Upper lobe of left lung (tissue), 6 donors: ENCODE data around the gene TXNRD2. TPM values are rescaled to one million over a fixed set of nuclear protein-coding genes. Genes with fewer than 3 reads are reported as not detected.

Experiments used
- ATAC-seq, 2 donors: fragments of 200-7000 bp; cut with Tn5 transposase; one replicate each; pipeline ENCODE4 v1.9.1; 2022; ENCODE audit warnings: mild to moderate bottlenecking in 2 of 2, moderate library complexity in 2 of 2; ENCODE audit not compliant: low FRiP score in 2 of 2
- DNase-seq, 2 donors: peaks; one replicate each; pipeline ENCODE4 v3.0.0-alpha.2; 2019 to 2020
- H3K27ac ChIP-seq, 4 donors: fragments of 200-600 bp; sonication (generic); one replicate each; pipeline ENCODE4 v1.5.1; 2016 to 2019
- H3K27me3 ChIP-seq, 4 donors: fragments of 200-600 bp; sonication (generic); one replicate each; pipeline ENCODE4 v1.5.1; 2017 to 2019
- H3K36me3 ChIP-seq, 4 donors: fragments of 200-600 bp; sonication (generic); one replicate each; pipeline ENCODE4 v1.5.1; 2016 to 2019
- H3K4me1 ChIP-seq, 4 donors: fragments of 200-600 bp; sonication (generic); one replicate each; pipeline ENCODE4 v1.5.1; 2018 to 2019
- H3K4me3 ChIP-seq, 4 donors: fragments of 200-600 bp; sonication (generic); one replicate each; pipeline ENCODE4 v1.5.1; 2017 to 2019; ENCODE audit warnings: mild to moderate bottlenecking in 2 of 4, moderate library complexity in 1 of 4
- H3K9me3 ChIP-seq, 4 donors: fragments of 200-600 bp; sonication (generic); one replicate each; pipeline ENCODE4 v1.5.1; 2018 to 2019
- CTCF ChIP-seq, 6 experiments: fragments of 450-650 bp in 4 of 6; fragments of 200-600 bp in 2 of 6; sonication (generic) in 2 of 6; IDR thresholded peaks; one replicate each; pipeline ENCODE4 v1.5.1; 2016 to 2019; ENCODE audit warnings: antibody characterized with exemption in 6 of 6
- EP300 ChIP-seq, 4 donors: sonication (generic); formaldehyde crosslinking; IDR thresholded peaks; one replicate each; pipeline ENCODE4 v1.5.1; 2017; ENCODE audit warnings: antibody characterized with exemption in 4 of 4, control low read depth in 2 of 4
- POLR2A ChIP-seq, 4 donors: fragments of 450-650 bp; IDR thresholded peaks; one replicate each; pipeline ENCODE4 v1.5.1; 2016 to 2017; ENCODE audit warnings: antibody characterized with exemption in 4 of 4, mild to moderate bottlenecking in 2 of 4
- POLR2AphosphoS5 ChIP-seq, 2 donors: sonication (generic); formaldehyde crosslinking; IDR thresholded peaks; one replicate each; pipeline ENCODE4 v1.5.1; 2017; ENCODE audit warnings: antibody characterized with exemption in 2 of 2
- WGBS, 2 donors: methylation state at CpG; one replicate each; pipeline ENCODE4 v1.1.5; 2017 to 2018; 5-methylcytosine and 5-hydroxymethylcytosine counted together
- total RNA-seq, 6 donors: library from RNA; depleted of rRNA in 4 of 6; stranded (reverse); fragments of >200 nt in 4 of 6; gene quantifications; one replicate each; pipeline versions ENCODE4 v1.1.0 to v1.2.1, GENCODE V29; 2016 to 2021
- donor health status: DM: no; HTN: no; CAD: no; lungs with moderate emphysema.
- donor health status: DM: no; HTN: yes; CAD: no; lungs with severe emphysema.

Gene TXNRD2
- total RNA-seq, 6 donors from 2014 or later, result 29.6 to 78.6 (median 49.3) TPM

DNA sequence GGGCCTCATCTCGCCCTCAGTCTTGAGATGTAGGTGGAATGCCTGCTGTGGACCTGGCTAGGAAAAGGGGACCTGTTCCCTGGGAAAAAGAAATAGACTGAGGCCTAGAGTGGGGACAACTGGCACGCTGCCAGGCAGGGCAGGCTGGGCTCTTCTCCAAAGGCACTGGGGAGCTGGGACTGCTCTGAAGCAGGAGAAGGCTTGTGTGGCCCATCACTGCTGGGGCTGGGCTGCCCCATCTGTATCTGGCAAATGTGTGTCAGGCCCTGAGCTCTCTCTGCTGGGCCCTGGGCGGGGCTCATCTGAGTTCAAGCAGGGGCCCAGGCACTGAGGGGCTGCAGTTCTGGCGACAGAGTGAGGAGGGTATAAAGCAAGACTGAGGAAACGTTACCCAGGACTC is 42.1 kb upstream of the TXNRD2 start:
- no peak overlapping the region for H3K4me3 ChIP-seq
- no peaks in the 10 kb centered on the region for H3K9me3 ChIP-seq
- H3K27ac ChIP-seq, result peak overlapping the region in 2 of 4 donors; percentile 27 to 44
- no peaks in the 10 kb centered on the region for H3K27me3 ChIP-seq
- peak in 1 of 2 donors; percentile 32 for DNase-seq
- 82 to 84% methylated on average over 5 of the region's 5 CpGs for WGBS, 2 donors
- no peak for ATAC-seq
- peaks cover 0 to 29% (median 14%) of the 10 kb centered on the region in 4 donors for H3K36me3 ChIP-seq
- H3K4me1 ChIP-seq, result peaks cover 14 to 49% (median 23%) of the 10 kb centered on the region in 4 donors
- TF ChIP-seq EP300 (IDR thresholded peaks at IDR 0.05) (no peak), POLR2A (IDR thresholded peaks at IDR 0.05) (no peak)

GRCh38 chr22:19982991-19983578 is 41.5 kb upstream of the TXNRD2 start:
- Histone ChIP-seq H3K36me3 (peaks cover 0 to 36% (median 17%) of the 10 kb centered on the region in 4 donors), H3K4me3 (no peak overlapping the region), H3K9me3 (no peaks in the 10 kb centered on the region), H3K27me3 (no peaks in the 10 kb centered on the region), H3K4me1 (peaks cover 14 to 43% (median 19%) of the 10 kb centered on the region in 4 donors), H3K27ac (peak overlapping the region in 1 of 4 donors; percentile 44)
- ATAC-seq (no peak), DNase-seq (peak in 1 of 2 donors; percentile 56)
- 88% methylated on average over 8 of the region's 8 CpGs; no CpG with 5 or more reads in 1 of the 2 donors for WGBS, 2 donors
- TF ChIP-seq POLR2AphosphoS5 (IDR thresholded peaks at IDR 0.05) (no peak), CTCF (IDR thresholded peaks at IDR 0.05) (no peak)

GRCh38 chr22:19981961-19982920 is 40.6 kb upstream of the TXNRD2 start:
- 99% methylated on average over 8 to 16 of the region's 16 CpGs for WGBS, 2 donors
- Histone ChIP-seq H3K27ac (no peak overlapping the region), H3K4me1 (peaks cover 11 to 34% (median 19%) of the 10 kb centered on the region in 4 donors), H3K27me3 (no peaks in the 10 kb centered on the region), H3K4me3 (no peak overlapping the region), H3K9me3 (no peaks in the 10 kb centered on the region), H3K36me3 (peaks cover 0 to 37% (median 18%) of the 10 kb centered on the region in 4 donors)
- DNase-seq, result peak in 1 of 2 donors; percentile 66
- TF ChIP-seq POLR2A (IDR thresholded peaks at IDR 0.05), result no peak
- no peak for TF ChIP-seq CTCF (IDR thresholded peaks at IDR 0.05)
- no peak for TF ChIP-seq POLR2AphosphoS5 (IDR thresholded peaks at IDR 0.05)
- TF ChIP-seq EP300 (IDR thresholded peaks at IDR 0.05), result no peak
- no peak for ATAC-seq

GRCh38 chr22:19981171-19981960 is 39.7 kb upstream of the TXNRD2 start:
- Histone ChIP-seq H3K36me3 (peaks cover 0 to 37% (median 18%) of the 10 kb centered on the region in 4 donors), H3K27me3 (no peaks in the 10 kb centered on the region), H3K4me3 (no peak overlapping the region), H3K4me1 (peaks cover 8 to 25% (median 15%) of the 10 kb centered on the region in 4 donors), H3K9me3 (no peaks in the 10 kb centered on the region), H3K27ac (no peak overlapping the region)
- no peak for TF ChIP-seq EP300 (IDR thresholded peaks at IDR 0.05)
- TF ChIP-seq POLR2AphosphoS5 (IDR thresholded peaks at IDR 0.05), result no peak
- no peak for TF ChIP-seq CTCF (IDR thresholded peaks at IDR 0.05)
- TF ChIP-seq POLR2A (IDR thresholded peaks at IDR 0.05), result no peak
- ATAC-seq (no peak), DNase-seq (peak in 1 of 2 donors; percentile 77)
- 80 to 91% methylated on average over 2 to 28 of the region's 33 CpGs for WGBS, 2 donors
